Measurements from ENCODE around the gene MRPL18.

The MRPL18 gene

DNA sequence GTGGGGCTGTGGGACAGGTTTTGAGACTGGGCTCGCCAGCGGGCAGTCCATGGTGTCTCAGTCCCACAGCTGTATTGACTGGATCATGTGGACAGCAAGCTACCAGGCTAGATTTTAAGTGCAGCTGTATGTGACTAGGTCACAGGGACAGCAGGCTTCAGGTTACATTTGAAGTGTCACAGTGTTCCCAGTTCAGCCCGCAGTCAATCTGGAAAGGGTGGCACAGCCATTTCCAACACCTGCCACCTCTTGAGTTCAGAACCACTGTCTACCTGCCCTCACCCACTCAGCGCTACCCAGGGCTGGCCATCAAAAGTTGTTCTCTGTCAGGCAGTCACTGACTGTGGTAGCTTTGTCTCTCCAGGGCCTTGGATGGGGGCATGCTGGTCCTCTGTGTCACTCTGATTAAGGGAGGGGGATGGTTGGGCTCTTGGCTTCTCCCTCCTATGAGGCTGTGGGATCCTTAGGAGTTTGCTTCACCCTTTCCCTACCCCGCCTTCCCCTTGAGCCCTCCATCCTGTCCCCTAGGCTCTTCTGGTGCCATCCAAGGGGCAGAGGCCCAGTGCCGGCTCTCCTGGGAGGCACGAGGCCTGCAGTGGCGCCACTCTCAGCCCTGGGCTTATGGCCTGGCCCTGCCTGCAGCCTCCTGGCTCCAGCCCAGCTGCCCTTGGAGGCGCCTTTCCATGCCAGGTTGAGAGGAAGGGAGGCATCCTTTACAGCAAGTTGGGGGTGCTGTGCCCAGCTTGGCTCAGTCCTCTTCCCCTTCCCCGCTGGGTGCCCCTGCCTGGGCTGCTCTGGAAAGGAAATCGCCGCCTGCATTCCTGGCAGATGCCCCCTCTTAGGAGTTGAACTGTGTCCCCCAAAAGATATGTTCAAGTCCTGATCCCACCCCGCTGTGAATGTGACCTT lies 54.7 kb downstream of the MRPL18 start:
- DNase-seq (ENCODE audit: low read depth), result no peak
